ENCODE measurements around the gene HES1. TPM values are rescaled to one million over a fixed set of nuclear protein-coding genes. Genes with fewer than 3 reads are reported as not detected.

Gene HES1
- total and polyA plus RNA-seq, 8 donors = 15.7 to 68.5 (median 36.3) TPM

DNA sequence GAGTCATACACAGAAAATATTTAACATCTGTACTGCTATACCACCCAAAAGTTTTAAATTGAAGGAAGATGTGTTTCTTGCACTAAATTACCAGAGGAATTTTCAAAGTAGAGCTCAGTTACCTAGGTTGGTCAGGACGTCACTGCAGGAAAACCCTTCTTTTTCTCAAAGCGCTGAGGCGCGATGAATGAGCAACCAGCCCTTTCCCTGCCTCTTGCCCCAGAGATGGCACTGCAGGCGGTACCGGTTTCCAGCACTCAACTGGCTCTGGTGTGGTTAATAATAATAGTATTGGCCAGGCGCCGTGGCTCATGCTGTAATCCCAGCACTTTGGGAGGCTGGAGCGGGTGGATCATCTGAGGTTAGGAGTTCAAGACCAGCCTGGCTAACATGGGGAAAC lies 49.3 kb downstream of the HES1 start:
- Histone ChIP-seq H3K27ac (no peak overlapping the region), H3K4me1 (peaks cover 0 to 11% (median 7%) of the 10 kb centered on the region in 3 donors)
- FAIRE-seq = no peak

GRCh38 chr3:194187233-194187944 lies 51.4 kb downstream of the HES1 start:
- no peak overlapping the region for H3K4me3 ChIP-seq
- FAIRE-seq = no peak
- no peaks in the 10 kb centered on the region for H3K27me3 ChIP-seq
- no peaks in the 10 kb centered on the region for H3K9me3 ChIP-seq
- no peak for ATAC-seq
- no peak overlapping the region for H3K27ac ChIP-seq
- WGBS, 2 donors = 74 to 82% methylated on average over 7 of the region's 7 CpGs
- TF ChIP-seq, protein P1, sequence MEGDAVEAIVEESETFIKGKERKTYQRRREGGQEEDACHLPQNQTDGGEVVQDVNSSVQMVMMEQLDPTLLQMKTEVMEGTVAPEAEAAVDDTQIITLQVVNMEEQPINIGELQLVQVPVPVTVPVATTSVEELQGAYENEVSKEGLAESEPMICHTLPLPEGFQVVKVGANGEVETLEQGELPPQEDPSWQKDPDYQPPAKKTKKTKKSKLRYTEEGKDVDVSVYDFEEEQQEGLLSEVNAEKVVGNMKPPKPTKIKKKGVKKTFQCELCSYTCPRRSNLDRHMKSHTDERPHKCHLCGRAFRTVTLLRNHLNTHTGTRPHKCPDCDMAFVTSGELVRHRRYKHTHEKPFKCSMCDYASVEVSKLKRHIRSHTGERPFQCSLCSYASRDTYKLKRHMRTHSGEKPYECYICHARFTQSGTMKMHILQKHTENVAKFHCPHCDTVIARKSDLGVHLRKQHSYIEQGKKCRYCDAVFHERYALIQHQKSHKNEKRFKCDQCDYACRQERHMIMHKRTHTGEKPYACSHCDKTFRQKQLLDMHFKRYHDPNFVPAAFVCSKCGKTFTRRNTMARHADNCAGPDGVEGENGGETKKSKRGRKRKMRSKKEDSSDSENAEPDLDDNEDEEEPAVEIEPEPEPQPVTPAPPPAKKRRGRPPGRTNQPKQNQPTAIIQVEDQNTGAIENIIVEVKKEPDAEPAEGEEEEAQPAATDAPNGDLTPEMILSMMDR (IDR thresholded peaks at IDR 0.05) = no peak
- H3K4me1 ChIP-seq = peaks cover 0 to 11% (median 7%) of the 10 kb centered on the region in 3 donors
- DNase-seq = no peak
- intact Hi-C loops (cut with DNase I) = no loop called here
- no peaks in the 10 kb centered on the region for H3K36me3 ChIP-seq

More for the DNA sequence above, 49.3 kb downstream of the HES1 start:
- TF ChIP-seq, protein P1 (IDR thresholded peaks at IDR 0.05) = no peak
- H3K9me3 ChIP-seq = no peaks in the 10 kb centered on the region
- no peaks in the 10 kb centered on the region for H3K36me3 ChIP-seq
- no peak overlapping the region for H3K4me3 ChIP-seq
- DNase-seq (no peak), ATAC-seq (no peak)
- no peaks in the 10 kb centered on the region for H3K27me3 ChIP-seq
- intact Hi-C loops (cut with DNase I) = no loop called here
- 86 to 88% methylated on average over 9 of the region's 9 CpGs for WGBS, 2 donors

Other genes with a start within 250 kb of the HES1 start
- gene CPN2, start 215.2 kb downstream of the HES1 start, total RNA-seq = under 1 TPM in 1 of 6 donors, not detected in 5; 0.09 TPM
- not detected for gene CPN2, start 215.2 kb downstream of the HES1 start, polyA plus RNA-seq
- gene LRRC15, start 233.6 kb downstream of the HES1 start, total RNA-seq = under 1 TPM in 5 of 6 donors, not detected in 1; 0.03 to 0.25 (median 0.09) TPM
- gene LRRC15, start 233.6 kb downstream of the HES1 start, polyA plus RNA-seq = under 1 TPM; 0.02 to 0.04 TPM

Measured in pancreas (tissue), 10 donors.